Activated gamma-delta T cell treated with Interleukin-2 at 50 U/mL for 16 hours (primary cell): ENCODE results near the gene GPR171.
"Not testable (repeated sequence)": the region's sequence is repeated elsewhere in the genome, so short reads cannot be mapped to it uniquely, and the experiment has no call there.

Experiments used
- DNase-seq: peaks from one replicate; pipeline ENCODE4 v3.0.0-alpha.2; 2020

GPR171 gene

DNA sequence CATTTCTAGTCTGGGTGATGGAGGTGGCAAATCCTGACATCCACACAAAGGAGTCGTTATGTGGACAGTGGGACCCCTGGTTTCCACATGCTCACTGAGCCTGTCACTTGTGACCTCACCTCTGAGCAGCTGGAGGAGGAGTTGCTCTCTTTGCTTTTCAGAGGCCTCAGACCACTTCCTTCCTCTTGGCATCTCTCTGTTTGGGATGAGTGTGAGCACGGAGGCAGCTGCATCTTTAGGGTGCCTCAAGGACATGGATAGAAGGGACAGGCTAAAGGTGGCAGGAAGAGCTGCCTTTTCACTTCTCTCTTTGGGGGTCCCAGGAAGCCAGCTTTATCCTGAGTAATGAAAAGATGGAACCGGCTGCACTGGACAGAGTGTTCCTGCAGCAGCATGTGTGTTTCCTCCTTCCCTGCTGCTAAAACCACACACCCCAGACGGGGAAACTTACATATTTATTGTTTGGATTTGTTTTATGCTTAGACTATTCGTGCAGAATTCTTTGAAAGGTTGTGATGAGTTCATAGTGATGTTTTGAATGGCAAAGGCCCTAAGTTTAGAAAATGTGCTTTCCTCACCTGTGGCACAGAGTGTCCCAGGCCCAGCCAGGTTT lies 31.8 kb downstream of the GPR171 start:
- DNase-seq, result peak; percentile 34

DNA sequence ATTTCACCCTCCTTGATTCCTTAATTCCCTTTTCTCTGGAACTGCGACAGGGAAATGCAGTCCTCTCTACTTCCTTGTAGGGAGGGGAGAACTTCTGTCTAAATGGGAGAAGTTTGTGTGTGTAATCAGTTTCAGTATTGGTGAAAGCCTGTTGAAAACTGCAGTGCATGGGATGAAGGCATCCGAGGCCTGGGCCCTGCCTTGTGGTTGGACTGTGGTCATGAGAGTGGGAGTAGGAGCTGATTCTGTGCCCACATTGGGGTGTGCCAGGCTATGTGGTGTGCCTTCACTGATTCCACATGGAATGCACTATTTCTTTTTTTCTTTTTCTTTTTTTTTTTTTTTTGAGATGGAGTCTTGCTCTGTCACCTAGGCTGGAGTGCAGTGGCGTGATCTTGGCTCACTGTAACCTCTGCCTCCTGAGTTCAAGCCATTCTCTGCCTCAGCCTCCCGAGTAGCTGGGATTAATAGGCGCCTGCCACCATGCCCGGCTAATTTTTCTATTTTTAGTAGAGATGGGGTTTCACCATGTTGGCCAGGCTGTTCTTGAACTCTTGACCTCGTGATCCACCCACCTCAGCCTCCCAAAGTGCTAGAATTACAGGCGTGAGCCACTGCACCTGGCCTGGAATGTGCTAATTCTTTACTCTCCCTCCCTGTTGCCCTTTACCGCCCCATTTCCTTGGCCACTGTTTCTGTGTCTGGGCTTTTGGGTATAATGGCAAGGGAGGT lies 32.9 kb downstream of the GPR171 start:
- not testable (repeated sequence) for DNase-seq

DNA sequence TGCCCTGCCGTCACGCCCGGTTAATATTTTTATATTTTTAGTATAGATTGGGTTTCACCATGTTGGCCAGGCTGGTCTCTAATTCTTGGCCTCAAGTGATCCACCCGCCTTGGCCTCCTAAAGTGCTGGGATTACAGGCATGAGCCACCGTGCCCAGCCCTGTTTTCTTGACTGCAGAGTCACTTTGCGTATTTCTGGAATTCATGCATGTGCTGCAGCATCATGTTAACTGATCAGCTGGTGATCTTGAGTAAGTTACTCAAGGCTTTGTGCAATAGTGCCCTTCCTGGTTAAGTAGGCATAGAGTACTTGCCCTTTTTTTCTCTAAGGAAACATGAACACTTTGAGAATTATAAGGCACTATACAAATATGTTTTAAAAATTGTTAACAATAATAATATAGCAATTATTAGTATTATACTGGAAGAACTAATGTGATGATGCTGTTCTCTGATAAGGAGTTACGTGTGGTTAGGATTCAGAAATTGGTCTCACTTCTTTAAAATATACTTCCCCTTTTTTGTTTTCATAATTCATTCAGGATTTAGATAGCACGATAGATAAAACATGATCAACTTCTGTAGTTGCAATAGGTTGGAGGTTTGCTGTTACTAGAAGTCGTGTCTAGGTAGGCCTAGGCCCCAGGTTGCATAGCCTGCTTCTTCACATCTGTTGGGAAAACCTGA lies 33.6 kb downstream of the GPR171 start:
- no peak for DNase-seq

DNA sequence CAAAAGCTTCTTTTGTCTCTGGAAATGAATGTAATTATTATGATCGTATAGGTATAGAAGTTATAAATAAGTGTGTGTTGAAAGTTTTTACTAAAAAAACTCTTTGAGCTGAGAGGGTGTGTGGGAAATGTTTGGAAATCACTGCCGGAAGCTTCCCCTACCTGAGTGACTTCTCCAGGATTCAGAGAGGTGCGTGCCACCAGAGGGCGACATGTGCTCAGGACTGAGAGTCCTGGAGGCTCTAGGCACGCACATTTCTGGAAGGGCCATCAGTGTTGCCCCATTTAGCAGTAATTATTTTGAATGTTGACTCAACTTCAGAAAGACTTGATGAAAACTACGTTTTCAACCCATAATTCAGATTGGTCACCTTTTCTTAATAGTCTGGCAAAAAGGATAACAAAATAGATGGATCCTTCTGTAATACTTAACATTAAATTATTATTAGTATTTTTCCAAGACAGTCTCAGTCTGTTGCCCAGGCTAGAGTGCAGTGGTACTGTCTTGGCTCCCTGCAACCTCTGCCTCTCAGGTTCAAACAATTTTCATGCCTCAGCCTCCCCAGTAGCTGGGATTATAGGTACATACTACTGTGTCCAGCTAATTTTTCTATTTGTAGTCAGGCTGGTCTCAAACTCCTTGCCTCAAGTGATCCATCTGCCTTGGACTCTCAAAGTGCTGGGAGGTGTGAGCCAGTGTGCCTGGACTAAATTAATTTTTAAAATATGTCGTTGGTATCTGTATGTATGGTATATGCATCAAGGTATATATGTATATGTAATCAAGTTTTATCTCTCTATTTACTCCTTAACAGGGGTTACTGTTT lies 34.5 kb downstream of the GPR171 start:
- peak; percentile 84 for DNase-seq

- DNase-seq, result no peak
Measured at GRCh38 chr3:151166161-151166560, 36.9 kb downstream of the GPR171 start.

DNA sequence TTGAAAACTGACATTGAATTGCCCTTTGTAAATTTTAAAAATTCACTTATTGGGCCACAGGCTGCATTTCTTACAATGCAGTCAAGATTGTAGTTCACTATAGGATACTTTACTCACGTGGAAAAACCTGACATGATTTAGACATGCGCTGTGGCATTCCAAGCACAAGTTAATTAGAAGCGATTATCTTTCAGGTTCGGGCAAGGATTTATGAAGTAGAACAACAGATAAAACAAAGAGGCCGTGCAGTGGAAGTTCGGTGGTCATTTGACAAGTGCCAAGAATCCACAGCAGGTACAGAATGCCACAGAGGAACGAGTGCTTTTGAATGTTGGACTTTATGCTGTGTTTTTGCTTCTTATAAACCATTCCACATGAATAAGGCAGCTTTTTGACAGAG lies 37.8 kb downstream of the GPR171 start:
- DNase-seq, result no peak

DNA sequence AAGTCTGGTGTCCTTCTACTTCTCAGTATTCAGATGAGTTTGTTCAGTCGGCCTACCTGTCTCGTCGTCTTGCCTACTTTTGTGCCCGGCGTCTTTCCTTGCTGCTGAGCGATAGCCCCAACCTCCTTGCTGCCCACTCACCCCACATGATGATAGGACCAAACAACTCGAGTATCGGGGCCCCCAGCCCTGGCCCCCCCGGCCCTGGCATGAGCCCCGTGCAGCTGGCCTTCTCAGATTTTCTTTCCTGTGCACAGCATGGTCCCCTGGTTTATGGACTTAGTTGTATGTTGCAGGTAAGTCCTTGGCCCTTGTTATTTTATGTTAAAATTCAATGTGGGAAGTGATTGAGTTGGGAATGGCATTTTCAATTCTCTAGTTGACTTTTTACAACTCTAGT lies 43.2 kb downstream of the GPR171 start:
- DNase-seq, result no peak

DNA sequence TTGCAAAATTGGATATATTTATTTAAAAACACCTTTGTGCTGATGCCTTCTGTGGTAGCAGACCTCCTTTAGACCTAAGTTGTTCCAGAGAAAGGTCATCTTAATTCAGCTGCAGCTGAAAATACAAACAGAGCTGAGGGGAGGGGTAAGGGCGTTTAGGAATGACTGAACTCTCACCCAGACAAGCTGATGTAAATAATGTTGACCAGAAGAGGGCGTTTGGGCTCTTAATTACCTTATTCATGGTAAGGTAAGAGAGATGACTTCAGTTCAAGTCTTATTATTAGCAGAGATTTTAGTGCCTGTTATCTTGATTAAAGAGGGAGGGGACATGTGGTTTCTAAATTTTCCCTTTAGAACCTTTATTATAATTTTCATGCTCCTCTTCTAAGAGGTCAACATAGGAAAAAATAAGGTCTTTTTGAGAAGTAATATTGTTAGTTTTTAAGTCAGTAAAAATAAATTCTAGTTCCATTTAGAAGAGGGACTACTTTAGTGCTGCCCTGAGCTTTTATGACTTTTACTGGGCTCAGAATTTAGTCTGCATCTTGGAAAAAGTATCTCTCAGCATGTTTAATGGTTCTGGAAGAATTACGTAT lies 46.3 kb downstream of the GPR171 start:
- DNase-seq, result peak; percentile 26

GRCh38 chr3:151155409-151156128 lies 47.4 kb downstream of the GPR171 start:
- DNase-seq, result no peak

- DNase-seq, result no peak
Measured at GRCh38 chr3:151154566-151154965, 48.5 kb downstream of the GPR171 start.

DNA sequence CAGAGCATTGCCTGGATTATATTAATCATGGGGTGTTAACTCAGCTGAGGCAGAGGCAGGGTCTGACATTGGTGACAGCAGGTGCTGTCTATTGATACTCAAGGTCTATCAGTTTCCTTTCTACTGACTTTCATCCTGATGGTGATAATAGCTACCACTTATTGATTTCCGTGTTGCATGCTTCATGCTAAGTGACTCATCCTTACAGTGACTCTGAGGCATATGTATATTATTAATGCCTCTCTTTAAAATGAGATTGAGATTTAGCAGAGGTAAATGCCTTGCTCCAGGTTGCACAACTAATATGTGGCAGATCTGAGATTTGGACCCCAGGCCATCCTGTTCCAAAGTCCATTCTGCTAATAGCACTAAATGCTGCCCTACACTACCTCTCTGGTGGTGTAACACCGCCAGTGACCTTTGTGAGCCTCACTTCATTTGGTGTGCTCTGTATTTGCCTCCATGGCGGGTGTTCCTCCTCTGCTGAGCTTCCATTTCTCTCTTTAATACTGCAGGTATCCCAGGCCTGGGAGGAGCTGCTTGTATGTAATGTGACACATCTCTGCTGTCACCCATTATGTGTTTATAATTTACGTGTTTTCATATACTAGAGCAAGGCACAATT lies 50.4 kb downstream of the GPR171 start:
- DNase-seq, result no peak
